DOHH2 (cell line): Measurements from ENCODE around the gene KMT5C.

Source experiments
- CTCF ChIP-seq: fragments of 200-600 bp; sonication (generic); IDR thresholded peaks from one replicate; pipeline ENCODE4 v1.5.1; 2014; ENCODE audit warnings: antibody characterized with exemption, mild to moderate bottlenecking, low read depth, low read length; ENCODE audit not compliant: poor library complexity, severe bottlenecking
- EZH2phosphoT487 ChIP-seq: fragments of 200-600 bp; sonication (generic); IDR thresholded peaks from 2 replicates; pipeline ENCODE4 v1.6.1; 2017; ENCODE audit warnings: borderline replicate concordance, mild to moderate bottlenecking, antibody characterized with exemption, low read length, moderate library complexity, mixed read lengths

- no peak for TF ChIP-seq CTCF
- TF ChIP-seq EZH2phosphoT487 = no peak
These were observed 38.7 kb upstream of the KMT5C start for GRCh38 chr19:55300886-55301458.
